Mammary microvascular endothelial cell (primary cell): ENCODE measurements around the gene STXBP2. TPM values are rescaled to one million over a fixed set of nuclear protein-coding genes. Genes with fewer than 3 reads are reported as not detected.

ENCODE experiments used
- total RNA-seq: library from RNA; depleted of rRNA; stranded (reverse); fragments of >200 nt; gene quantifications from 2 replicates; pipeline ENCODE4 v1.2.3, GENCODE V29; 2015

STXBP2 gene
- total RNA-seq: 21.4 and 27.1 TPM in 2 replicates

DNA sequence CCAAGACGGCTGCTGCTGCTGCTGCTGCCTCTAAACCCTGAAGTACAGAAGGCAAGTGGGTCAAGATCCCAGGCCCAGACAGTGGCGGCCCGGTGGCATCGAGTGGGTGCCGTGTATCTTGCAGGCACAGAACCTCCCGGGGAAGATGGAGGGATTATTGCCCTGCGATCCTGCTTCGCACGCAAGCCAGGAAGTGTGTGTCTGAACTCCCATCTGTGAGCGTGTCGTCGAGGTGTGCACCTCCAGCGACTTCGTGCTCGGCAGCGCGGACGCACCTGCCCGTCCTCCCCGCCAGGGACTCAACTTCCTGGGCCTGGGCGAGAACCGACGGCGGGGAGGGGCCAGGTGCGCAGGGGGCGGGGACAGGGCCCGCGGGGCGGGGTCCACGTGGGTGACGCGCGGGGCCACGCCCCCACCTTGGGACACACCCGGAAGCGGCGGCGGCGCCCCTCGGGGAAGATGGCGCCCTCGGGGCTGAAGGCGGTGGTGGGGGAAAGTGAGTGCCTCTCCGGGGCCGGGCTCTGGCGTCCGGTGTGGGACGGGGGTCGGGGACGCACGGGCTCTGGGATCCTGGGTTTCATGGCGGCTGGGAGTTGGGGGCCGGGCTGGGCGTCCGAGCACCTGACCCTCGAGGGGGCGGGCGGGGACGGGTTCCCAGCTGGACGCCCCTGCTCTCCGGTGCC is at the start of gene STXBP2:
Gene STXBP2, plus strand, starts transcription at position 420 of the 683 bp plus-strand sequence. Its CDS starts 40 bp downstream, at position 460.

DNA sequence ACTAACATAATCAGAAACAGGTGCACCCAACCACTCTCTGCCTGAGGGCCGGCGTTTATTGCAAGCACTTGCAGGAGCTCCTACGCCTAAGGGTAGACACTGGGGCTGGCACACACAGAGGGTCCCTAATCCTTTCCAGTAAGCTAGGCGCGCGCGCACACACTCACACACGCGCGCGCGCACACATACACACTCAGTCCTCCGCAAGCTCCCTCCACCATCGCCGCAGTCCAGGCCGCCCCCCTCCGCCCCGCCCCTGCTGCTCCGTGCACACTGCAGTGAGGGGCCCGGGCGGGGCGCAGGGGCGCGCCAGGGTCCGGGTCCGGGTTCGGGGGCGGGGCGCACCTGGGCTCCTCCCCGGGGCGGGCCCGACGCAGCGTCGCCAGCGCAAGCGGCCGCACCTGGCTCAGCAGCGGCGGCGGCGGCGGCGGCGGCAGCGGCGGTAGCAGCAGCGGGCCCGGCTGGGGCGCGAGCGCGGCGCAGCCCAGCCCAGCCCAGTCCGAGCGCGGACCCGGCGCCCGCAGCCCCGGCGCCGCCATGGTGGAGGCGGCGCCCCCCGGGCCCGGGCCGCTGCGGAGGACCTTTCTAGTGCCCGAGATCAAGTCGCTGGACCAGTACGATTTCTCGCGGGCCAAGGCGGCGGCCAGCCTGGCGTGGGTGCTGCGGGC is 41.3 kb upstream of the STXBP2 start, which contains the start of gene CAMSAP3:
Gene CAMSAP3, plus strand, starts transcription at position 398 of the 668 bp plus-strand sequence. Its CDS starts 140 bp downstream, at position 538.

GRCh38 chr19:7629347-7630054 is 7.4 kb upstream of the STXBP2 start, which contains the start of the genes PET100 and XAB2:
Gene PET100, plus strand, starts transcription at chr19:7629793. Its CDS starts 41 bp downstream, at chr19:7629834.
Gene XAB2, minus strand, starts transcription at chr19:7629545. Its CDS starts 18 bp downstream, at chr19:7629527.

GRCh38 chr19:7633698-7634097 is 3.2 kb upstream of the STXBP2 start, which contains the start of gene PCP2:
Gene PCP2, minus strand, starts transcription at chr19:7633719. Its CDS starts 262 bp downstream, at chr19:7633457.

DNA sequence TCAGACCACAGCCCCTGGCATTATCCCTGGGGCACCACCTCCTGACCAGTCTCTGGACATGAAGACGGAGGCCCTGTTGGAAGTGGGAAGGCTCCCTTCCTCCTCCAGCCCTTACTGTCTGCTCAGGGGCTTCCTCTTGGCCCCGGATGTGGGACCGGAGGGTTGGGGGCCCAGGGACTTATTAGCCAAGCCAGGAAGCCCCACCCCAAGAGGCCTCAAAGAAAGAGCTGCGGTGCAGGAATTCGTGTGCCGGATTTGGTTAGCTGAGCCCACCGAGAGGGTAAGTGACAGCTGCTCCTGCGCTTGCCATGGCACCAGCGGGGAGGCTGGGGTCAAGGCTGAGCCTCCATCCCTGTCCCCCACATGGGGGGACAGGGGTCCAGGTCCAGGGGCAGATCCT is 31.9 kb downstream of the STXBP2 start, which contains the start of gene RETN:
Gene RETN, plus strand, starts transcription at position 208 of the 400 bp plus-strand sequence. CDS start 278 bp downstream, outside the sequence.

DNA sequence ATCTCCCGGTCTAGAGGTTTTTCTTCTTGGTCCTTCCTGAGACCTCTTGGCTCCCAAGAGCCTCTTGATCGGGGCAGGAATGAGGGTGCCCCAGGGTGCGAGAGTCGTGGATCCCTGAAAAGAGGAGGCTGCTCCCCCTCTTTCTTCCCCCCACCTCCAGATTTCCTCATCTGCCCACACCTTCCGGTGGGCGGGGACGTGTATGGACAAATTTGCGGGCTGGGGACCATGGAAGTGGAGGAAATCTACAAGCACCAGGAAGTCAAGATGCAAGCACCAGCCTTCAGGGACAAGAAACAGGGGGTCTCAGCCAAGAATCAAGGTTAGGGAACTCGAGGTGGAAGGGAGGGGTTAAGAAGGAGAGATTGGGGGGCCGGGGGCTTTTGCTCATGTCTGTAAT is 39.9 kb downstream of the STXBP2 start, which contains the start of gene MCEMP1:
Gene MCEMP1, plus strand, starts transcription at position 237 of the 400 bp plus-strand sequence. Its CDS starts 31 bp downstream, at position 268.

DNA sequence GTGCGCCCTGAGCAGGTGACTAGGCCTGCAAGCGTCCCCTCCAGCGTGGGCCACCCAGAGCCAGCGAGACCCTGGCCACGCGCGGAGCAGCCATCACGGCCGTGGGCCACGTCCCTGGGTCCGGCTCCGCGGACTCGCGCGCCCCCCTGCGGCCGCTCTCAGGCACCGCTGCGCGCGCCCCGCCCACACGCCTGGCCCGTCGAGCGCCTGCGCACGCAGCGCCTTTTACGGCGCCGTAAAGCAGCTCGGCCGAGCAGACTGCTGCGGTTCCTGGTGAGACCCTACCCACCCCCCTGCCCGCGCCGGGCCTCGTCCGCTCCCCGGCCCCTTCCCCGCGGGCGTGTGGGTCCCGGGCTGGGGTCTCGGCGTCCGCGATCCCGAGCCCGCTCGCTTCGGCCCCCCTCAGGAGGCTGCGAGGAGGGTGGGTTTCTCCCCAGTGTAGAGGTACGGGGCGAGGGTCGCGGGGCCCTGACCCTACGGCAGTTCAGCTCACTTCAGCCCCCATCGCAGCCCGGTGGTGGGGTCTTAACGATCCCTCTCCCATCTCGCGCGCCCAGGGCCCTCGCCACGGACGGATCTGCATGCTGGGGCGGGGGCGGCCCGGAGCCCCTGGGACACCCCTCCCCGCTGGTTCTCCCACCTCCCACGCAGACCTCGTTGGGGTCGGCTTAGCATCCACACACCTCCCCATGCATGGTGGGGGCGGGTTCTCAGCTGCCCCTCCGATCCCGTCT is 43.9 kb downstream of the STXBP2 start, which contains the start of gene TRAPPC5:
Gene TRAPPC5, plus strand, starts transcription at position 228 of the 734 bp plus-strand sequence. CDS start 1,421 bp downstream, outside the sequence.

Other genes starting within 250 kb of the STXBP2 start
- 1.1 and 2.1 TPM in 2 replicates for gene PEX11G, start 148.1 kb upstream of the STXBP2 start, total RNA-seq
- 26.2 and 26.8 TPM in 2 replicates for gene ZNF358, start 121.0 kb upstream of the STXBP2 start, total RNA-seq
- 6.3 and 8.0 TPM in 2 replicates for gene MCOLN1, start 114.5 kb upstream of the STXBP2 start, total RNA-seq
- 108 and 110 TPM in 2 replicates for gene PNPLA6, start 101.4 kb upstream of the STXBP2 start, total RNA-seq
- 0.10 TPM in 1 of 2 replicates, not detected in the other for gene CAMSAP3, start 41.2 kb upstream of the STXBP2 start, total RNA-seq
- 31.4 and 33.1 TPM in 2 replicates for gene XAB2, start 7.6 kb upstream of the STXBP2 start, total RNA-seq
- 14.0 and 21.4 TPM in 2 replicates for gene PET100, start 7.3 kb upstream of the STXBP2 start, total RNA-seq
- gene PCP2, start 3.4 kb upstream of the STXBP2 start, total RNA-seq: not detected in 2 replicates
- gene RETN, start 31.9 kb downstream of the STXBP2 start, total RNA-seq: not detected in 2 replicates
- gene MCEMP1, start 40.0 kb downstream of the STXBP2 start, total RNA-seq: not detected in 2 replicates
- 129 and 159 TPM in 2 replicates for gene TRAPPC5, start 43.7 kb downstream of the STXBP2 start, total RNA-seq
- not detected in 2 replicates for gene FCER2, start 65.0 kb downstream of the STXBP2 start, total RNA-seq
- not detected in 2 replicates for gene CLEC4G, start 95.0 kb downstream of the STXBP2 start, total RNA-seq
- gene CD209, start 110.4 kb downstream of the STXBP2 start, total RNA-seq: not detected in 2 replicates
- gene CLEC4M, start 126.1 kb downstream of the STXBP2 start, total RNA-seq: 0.20 TPM in 1 of 2 replicates, not detected in the other
- gene EVI5L, start 193.1 kb downstream of the STXBP2 start, total RNA-seq: 19.7 and 21.1 TPM in 2 replicates
- gene PRR36, start 237.3 kb downstream of the STXBP2 start, total RNA-seq: not detected in 2 replicates